HepG2 (cell line): ENCODE data around the gene C9orf78. TPM values are rescaled to one million over a fixed set of nuclear protein-coding genes. Genes with fewer than 3 reads are reported as not detected.

Experiments used
- BCL6 ChIP-seq: IDR thresholded peaks from 2 replicates; pipeline ENCODE4 v1.6.1; 2016; ENCODE audit warnings: missing genetic modification reagents, missing compliant biosample characterization
- CHCHD3 ChIP-seq: sonication (generic); formaldehyde crosslinking; IDR thresholded peaks from 2 replicates; pipeline ENCODE4 v1.8.0; 2022; ENCODE audit warnings: mild to moderate bottlenecking, missing genetic modification reagents, moderate library complexity
- CREB1 ChIP-seq, 2 experiments: fragments of 450-650 bp in 1 of 2; IDR thresholded peaks; 2 replicates each; pipeline ENCODE4 v1.6.1; 2016 to 2017; ENCODE audit warnings: control low read depth in 1 of 2, mild to moderate bottlenecking in 1 of 2, missing compliant biosample characterization in 1 of 2, missing genetic modification characterization in 1 of 2
- ETV6 ChIP-seq: sonication (generic); formaldehyde crosslinking; conservative IDR thresholded peaks from 2 replicates; pipeline ENCODE4 v1.4.0; 2020; ENCODE audit warnings: missing genetic modification reagents
- GMEB1 ChIP-seq: sonication (generic); formaldehyde crosslinking; IDR thresholded peaks from 2 replicates; pipeline ENCODE4 v1.5.1; 2020; ENCODE audit warnings: missing genetic modification reagents, mild to moderate bottlenecking, borderline replicate concordance
- JARID2 ChIP-seq: sonication (generic); formaldehyde crosslinking; IDR thresholded peaks from 2 replicates; pipeline ENCODE4 v1.8.1; 2023; ENCODE audit warnings: missing genetic modification reagents, inconsistent platforms; ENCODE audit not compliant: insufficient replicate concordance
- PRMT3 ChIP-seq: sonication (generic); formaldehyde crosslinking; IDR thresholded peaks from 2 replicates; pipeline ENCODE4 v1.8.1; 2022; ENCODE audit warnings: low read depth, mild to moderate bottlenecking, moderate library complexity, missing genetic modification reagents, borderline replicate concordance
- SUZ12 ChIP-seq: fragments of 150-350 bp; IDR thresholded peaks from 2 replicates; pipeline ENCODE4 v1.6.1; 2014; ENCODE audit warnings: low read depth, low read length
- TERF1 ChIP-seq: sonication (generic); formaldehyde crosslinking; IDR thresholded peaks from 2 replicates; pipeline ENCODE4 v1.8.0; 2022; ENCODE audit warnings: mild to moderate bottlenecking, missing genetic modification reagents, moderate library complexity
- TRAFD1 ChIP-seq: sonication (generic); formaldehyde crosslinking; IDR thresholded peaks from 2 replicates; pipeline ENCODE4 v1.5.1; 2020; ENCODE audit warnings: missing genetic modification reagents, mild to moderate bottlenecking, borderline replicate concordance
- ZBTB44 ChIP-seq: sonication (generic); formaldehyde crosslinking; IDR thresholded peaks from 2 replicates; pipeline ENCODE4 v1.4.0; 2020; ENCODE audit warnings: missing genetic modification reagents
- ZEB1 ChIP-seq: IDR thresholded peaks from 2 replicates; pipeline ENCODE4 v1.6.1; 2012; ENCODE audit warnings: mild to moderate bottlenecking, low read depth, inconsistent platforms; ENCODE audit not compliant: insufficient replicate concordance
- ZFP1 ChIP-seq: IDR thresholded peaks from 2 replicates; pipeline ENCODE4 v1.6.1; 2016
- ZNF207 ChIP-seq: fragments of 450-650 bp; IDR thresholded peaks from 2 replicates; pipeline ENCODE4 v1.6.1; 2016; ENCODE audit warnings: antibody characterized with exemption, borderline replicate concordance
- ZNF432 ChIP-seq: sonication (generic); formaldehyde crosslinking; IDR thresholded peaks from 2 replicates; pipeline ENCODE4 v1.5.0; 2020; ENCODE audit warnings: missing genetic modification reagents, mild to moderate bottlenecking, borderline replicate concordance
- ZNF75D ChIP-seq: sonication (generic); formaldehyde crosslinking; IDR thresholded peaks from 2 replicates; pipeline ENCODE4 v1.8.1; 2023; ENCODE audit warnings: missing genetic modification reagents, mild to moderate bottlenecking, borderline replicate concordance
- ZNF883 ChIP-seq: sonication (generic); formaldehyde crosslinking; IDR thresholded peaks from 2 replicates; pipeline ENCODE4 v1.5.1; 2020; ENCODE audit warnings: mild to moderate bottlenecking, missing genetic modification reagents; ENCODE audit errors: not compliant biosample characterization
- polyA plus RNA-seq, 8 experiments: library from polyadenylated mRNA; depleted of rRNA in 3 of 8; stranded (reverse) in 7 of 8; unstranded in 1 of 8; fragments of >200 nt; fragmentation: Illumina TruSeq in 4 of 8; extraction: Trizol in 4 of 8; gene quantifications; 2 replicates each; pipeline versions ENCODE4 v1.2.1 to v1.2.3, GENCODE V29; 2011 to 2016; ENCODE audit warnings: low read depth in 4 of 8, missing spikeins in 1 of 8, mixed read lengths in 1 of 8; ENCODE audit not compliant: insufficient read depth in 1 of 8
- total RNA-seq, 5 experiments: library from RNA; depleted of rRNA; stranded (reverse); fragments of >200 nt; fragmentation: Illumina TruSeq; extraction: Trizol; gene quantifications; 2 replicates each; pipeline ENCODE4 v1.2.3, GENCODE V29; 2016; ENCODE audit warnings: low read depth in 1 of 5
- TF ChIP-seq, protein P1 (sequence below): sonication (generic); formaldehyde crosslinking; IDR thresholded peaks from 2 replicates; pipeline ENCODE4 v1.5.0; 2020; ENCODE audit warnings: mild to moderate bottlenecking, low read depth, missing genetic modification reagents, borderline replicate concordance
- TF ChIP-seq, protein P2 (sequence below): sonication (generic); formaldehyde crosslinking; IDR thresholded peaks from 2 replicates; pipeline ENCODE4 v1.8.1; 2022; ENCODE audit warnings: mild to moderate bottlenecking, missing genetic modification reagents
- TF ChIP-seq, protein P3 (sequence below): sonication (generic); formaldehyde crosslinking; IDR thresholded peaks from 2 replicates; pipeline ENCODE4 v1.4.0; 2020; ENCODE audit warnings: missing genetic modification reagents

C9orf78 gene
- total and polyA plus RNA-seq, 2 of the 13 experiments (the other 11 are each of a cell fraction or from before 2014, with no cell fraction given), result 18.4 to 35.5 TPM

- peak; percentile 61; the same call in 1 of the 2 replicates for TF ChIP-seq GMEB1 (CRISPR knock-in tag)
- TF ChIP-seq ZNF207, result no peak
- TF ChIP-seq, protein P1, sequence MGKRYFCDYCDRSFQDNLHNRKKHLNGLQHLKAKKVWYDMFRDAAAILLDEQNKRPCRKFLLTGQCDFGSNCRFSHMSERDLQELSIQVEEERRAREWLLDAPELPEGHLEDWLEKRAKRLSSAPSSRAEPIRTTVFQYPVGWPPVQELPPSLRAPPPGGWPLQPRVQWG (CRISPR knock-in tag), result no peak
- TF ChIP-seq SUZ12, result no peak
- TF ChIP-seq, protein P2, sequence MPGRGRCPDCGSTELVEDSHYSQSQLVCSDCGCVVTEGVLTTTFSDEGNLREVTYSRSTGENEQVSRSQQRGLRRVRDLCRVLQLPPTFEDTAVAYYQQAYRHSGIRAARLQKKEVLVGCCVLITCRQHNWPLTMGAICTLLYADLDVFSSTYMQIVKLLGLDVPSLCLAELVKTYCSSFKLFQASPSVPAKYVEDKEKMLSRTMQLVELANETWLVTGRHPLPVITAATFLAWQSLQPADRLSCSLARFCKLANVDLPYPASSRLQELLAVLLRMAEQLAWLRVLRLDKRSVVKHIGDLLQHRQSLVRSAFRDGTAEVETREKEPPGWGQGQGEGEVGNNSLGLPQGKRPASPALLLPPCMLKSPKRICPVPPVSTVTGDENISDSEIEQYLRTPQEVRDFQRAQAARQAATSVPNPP, result no peak
- TF ChIP-seq PRMT3, result no peak
- peak; percentile 87 for TF ChIP-seq CREB1 (IDR thresholded peaks at IDR 0.05)
- peak; percentile 93 for TF ChIP-seq CREB1 (CRISPR knock-in tag; IDR thresholded peaks at IDR 0.05)
- no peak for TF ChIP-seq ETV6
- TF ChIP-seq, protein P3, sequence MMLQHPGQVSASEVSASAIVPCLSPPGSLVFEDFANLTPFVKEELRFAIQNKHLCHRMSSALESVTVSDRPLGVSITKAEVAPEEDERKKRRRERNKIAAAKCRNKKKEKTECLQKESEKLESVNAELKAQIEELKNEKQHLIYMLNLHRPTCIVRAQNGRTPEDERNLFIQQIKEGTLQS (CRISPR knock-in tag), result peak; percentile 46; the same call in 1 of the 2 replicates
- no peak for TF ChIP-seq ZEB1
- TF ChIP-seq ZNF883 (CRISPR knock-in tag), result peak; percentile 61
- no peak for TF ChIP-seq ZNF75D (CRISPR knock-in tag)
- TF ChIP-seq ZBTB44, result no peak
- no peak for TF ChIP-seq JARID2 (CRISPR knock-in tag)
- TF ChIP-seq TRAFD1, result no peak
- TF ChIP-seq BCL6, result no peak
- no peak for TF ChIP-seq ZFP1 (CRISPR knock-in tag)
- no peak for TF ChIP-seq ZNF432 (CRISPR knock-in tag)
- TF ChIP-seq CHCHD3 (CRISPR knock-in tag), result no peak
- no peak for TF ChIP-seq TERF1 (CRISPR knock-in tag)
Measured at GRCh38 chr9:129802833-129803675, 32.0 kb downstream of the C9orf78 start, which contains the start of gene TOR1B (continued).
